ENCODE data around the gene KLF16.
"Not testable (repeated sequence)": the region's sequence is repeated elsewhere in the genome, so short reads cannot be mapped to it uniquely, and the experiment has no call there.

KLF16 gene

GRCh38 chr19:1883784-1884183, 20.4 kb upstream of the KLF16 start:
- no peak for DNase-seq

- DNase-seq: no peak
These were observed 19.7 kb upstream of the KLF16 start for GRCh38 chr19:1882786-1883692.

- no peak for DNase-seq
These were observed 18.9 kb upstream of the KLF16 start for GRCh38 chr19:1882089-1882785.

GRCh38 chr19:1881393-1882088, 18.2 kb upstream of the KLF16 start:
- not testable (repeated sequence) for DNase-seq

- no peak for DNase-seq
These were observed 17.4 kb upstream of the KLF16 start for GRCh38 chr19:1880611-1881392.

- not testable (repeated sequence) for DNase-seq
These were observed 16.6 kb upstream of the KLF16 start for GRCh38 chr19:1879982-1880381.

GRCh38 chr19:1878583-1878982, 15.2 kb upstream of the KLF16 start:
- not testable (repeated sequence) for DNase-seq

GRCh38 chr19:1877280-1877660, 13.9 kb upstream of the KLF16 start:
- DNase-seq: not testable (repeated sequence)

GRCh38 chr19:1876496-1877279, 13.3 kb upstream of the KLF16 start:
- DNase-seq: not testable (repeated sequence)

GRCh38 chr19:1875646-1876495, 12.5 kb upstream of the KLF16 start:
- DNase-seq: peak; percentile 80 to 88

GRCh38 chr19:1875265-1875645, 11.9 kb upstream of the KLF16 start:
- DNase-seq: not testable (repeated sequence)

GRCh38 chr19:1874554-1875185, 11.3 kb upstream of the KLF16 start:
- peak in 1 of 2 experiments; percentile 46 for DNase-seq

- no peak for DNase-seq
These were observed 10.4 kb upstream of the KLF16 start for GRCh38 chr19:1873524-1874473.

GRCh38 chr19:1872807-1873523, 9.6 kb upstream of the KLF16 start:
- no peak for DNase-seq

- DNase-seq: no peak
These were observed 8.3 kb upstream of the KLF16 start for GRCh38 chr19:1871630-1872029.

GRCh38 chr19:1871140-1871597, 7.8 kb upstream of the KLF16 start:
- no peak for DNase-seq

- no peak for DNase-seq
These were observed 5.6 kb upstream of the KLF16 start for GRCh38 chr19:1868971-1869370.

GRCh38 chr19:1867349-1867724, 4.0 kb upstream of the KLF16 start:
- no peak for DNase-seq

Measured in SW 1271 (cell line).